ENCODE results near the gene CHMP3.
"Not testable (repeated sequence)": the region's sequence is repeated elsewhere in the genome, so short reads cannot be mapped to it uniquely, and the experiment has no call there.

DNA sequence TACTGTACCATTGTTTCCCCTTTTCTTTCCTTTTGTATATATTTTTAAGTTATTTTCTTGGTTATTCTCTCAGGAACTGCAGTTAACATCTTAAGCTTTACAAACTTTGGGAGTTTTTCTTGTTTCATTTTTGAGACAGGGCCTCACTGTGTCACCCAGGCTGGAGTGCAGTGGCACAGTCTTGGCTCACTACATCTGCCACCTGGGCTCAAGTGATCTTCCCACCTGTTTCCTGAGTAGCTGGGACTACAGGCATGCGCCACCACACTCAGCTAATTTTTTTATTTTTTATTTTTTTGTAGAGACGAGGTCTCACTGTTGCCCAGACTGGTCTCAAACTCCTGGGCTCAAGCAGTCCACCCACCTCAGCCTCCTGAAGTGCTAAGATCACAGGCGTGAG is 66.9 kb downstream of the CHMP3 start:
- TF ChIP-seq POLR2A (IDR thresholded peaks at IDR 0.05), result not testable (repeated sequence)
- TF ChIP-seq, protein P1, sequence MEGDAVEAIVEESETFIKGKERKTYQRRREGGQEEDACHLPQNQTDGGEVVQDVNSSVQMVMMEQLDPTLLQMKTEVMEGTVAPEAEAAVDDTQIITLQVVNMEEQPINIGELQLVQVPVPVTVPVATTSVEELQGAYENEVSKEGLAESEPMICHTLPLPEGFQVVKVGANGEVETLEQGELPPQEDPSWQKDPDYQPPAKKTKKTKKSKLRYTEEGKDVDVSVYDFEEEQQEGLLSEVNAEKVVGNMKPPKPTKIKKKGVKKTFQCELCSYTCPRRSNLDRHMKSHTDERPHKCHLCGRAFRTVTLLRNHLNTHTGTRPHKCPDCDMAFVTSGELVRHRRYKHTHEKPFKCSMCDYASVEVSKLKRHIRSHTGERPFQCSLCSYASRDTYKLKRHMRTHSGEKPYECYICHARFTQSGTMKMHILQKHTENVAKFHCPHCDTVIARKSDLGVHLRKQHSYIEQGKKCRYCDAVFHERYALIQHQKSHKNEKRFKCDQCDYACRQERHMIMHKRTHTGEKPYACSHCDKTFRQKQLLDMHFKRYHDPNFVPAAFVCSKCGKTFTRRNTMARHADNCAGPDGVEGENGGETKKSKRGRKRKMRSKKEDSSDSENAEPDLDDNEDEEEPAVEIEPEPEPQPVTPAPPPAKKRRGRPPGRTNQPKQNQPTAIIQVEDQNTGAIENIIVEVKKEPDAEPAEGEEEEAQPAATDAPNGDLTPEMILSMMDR (IDR thresholded peaks at IDR 0.05), result not testable (repeated sequence)

Data from adrenal gland (tissue), 5 donors.